Muscle of leg (tissue), 11 donors: ENCODE results near the gene INPP5A. TPM values are rescaled to one million over a fixed set of nuclear protein-coding genes. Genes with fewer than 3 reads are reported as not detected.

ENCODE experiments used
- DNase-seq: peaks from one replicate; pipeline ENCODE4 v3.0.0; 2013
- H3K27ac ChIP-seq: one replicate; pipeline ENCODE4 v1.5.1; 2013; ENCODE audit warnings: mild to moderate bottlenecking, low read length, control low read depth
- H3K27me3 ChIP-seq: one replicate; pipeline ENCODE4 v1.6.1; 2013; ENCODE audit warnings: low read length; ENCODE audit not compliant: control insufficient read depth, insufficient read depth
- H3K36me3 ChIP-seq: one replicate; pipeline ENCODE4 v1.6.1; 2013; ENCODE audit warnings: low read length; ENCODE audit not compliant: control insufficient read depth, insufficient read depth
- H3K4me1 ChIP-seq: one replicate; pipeline ENCODE4 v1.6.1; 2013; ENCODE audit warnings: low read length; ENCODE audit not compliant: control insufficient read depth, insufficient read depth
- H3K4me3 ChIP-seq: one replicate; pipeline ENCODE4 v1.5.1; 2013; ENCODE audit warnings: low read length, control low read depth
- H3K9me3 ChIP-seq: replicated peaks from 2 replicates; pipeline ENCODE4 v1.6.1; 2013; ENCODE audit warnings: low read depth, low read length; ENCODE audit not compliant: control insufficient read depth
- WGBS: methylation state at CpG from one replicate; pipeline ENCODE4 v1.1.5; 2013; ENCODE audit warnings: missing lambda C conversion rate; ENCODE audit not compliant: insufficient coverage; 5-methylcytosine and 5-hydroxymethylcytosine counted together
- polyA plus RNA-seq, 8 donors: library from polyadenylated mRNA; unstranded; fragments of 120-200 nt; gene quantifications; one replicate each; pipeline versions ENCODE4 v1.2.1 to v1.2.3, GENCODE V29; 2013; ENCODE audit warnings: inconsistent platforms in 1 of 8, low replicate concordance in 1 of 8; ENCODE audit not compliant: insufficient read length in 8 of 8, insufficient read depth in 1 of 8
- total RNA-seq: library from RNA; stranded (reverse); fragments of 120-200 nt; gene quantifications from one replicate; pipeline ENCODE4 v1.2.4, GENCODE V29; 2013

The INPP5A gene
- total and polyA plus RNA-seq, 9 donors = 34.1 to 56.2 (median 44.7) TPM

DNA sequence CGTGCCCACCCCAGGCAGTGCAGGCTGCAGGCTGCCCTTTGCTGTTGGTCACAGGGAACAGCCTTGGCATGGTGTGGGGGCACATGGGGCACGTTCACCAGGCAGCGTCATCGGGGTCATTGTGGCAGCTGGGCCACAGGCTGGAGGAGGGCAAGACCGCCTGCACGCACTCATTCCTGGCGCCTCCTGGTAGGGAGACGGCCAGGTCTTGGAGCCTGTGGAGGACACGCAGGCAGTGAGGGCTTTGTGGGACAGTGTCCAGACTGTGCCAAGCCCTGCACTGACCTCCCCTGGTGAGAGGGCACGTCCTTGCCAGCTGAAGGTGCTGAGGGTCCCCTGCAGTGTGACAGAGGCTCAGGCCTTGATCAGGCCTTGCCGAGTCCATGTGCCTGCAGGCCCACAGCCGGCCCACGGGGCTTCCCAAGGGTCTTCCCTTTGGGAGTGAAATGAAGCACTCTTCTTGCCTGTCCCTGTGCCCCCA lies 171.9 kb downstream of the INPP5A start:
- peaks cover 14% of the 10 kb centered on the region for H3K9me3 ChIP-seq
- H3K27ac ChIP-seq = no peak overlapping the region
- H3K27me3 ChIP-seq = no peaks in the 10 kb centered on the region
- H3K4me1 ChIP-seq = peaks cover 3% of the 10 kb centered on the region
- no peak for DNase-seq
- 85% methylated on average over 13 of the region's 13 CpGs for WGBS
- H3K4me3 ChIP-seq = no peak overlapping the region
- H3K36me3 ChIP-seq = peaks cover 36% of the 10 kb centered on the region

DNA sequence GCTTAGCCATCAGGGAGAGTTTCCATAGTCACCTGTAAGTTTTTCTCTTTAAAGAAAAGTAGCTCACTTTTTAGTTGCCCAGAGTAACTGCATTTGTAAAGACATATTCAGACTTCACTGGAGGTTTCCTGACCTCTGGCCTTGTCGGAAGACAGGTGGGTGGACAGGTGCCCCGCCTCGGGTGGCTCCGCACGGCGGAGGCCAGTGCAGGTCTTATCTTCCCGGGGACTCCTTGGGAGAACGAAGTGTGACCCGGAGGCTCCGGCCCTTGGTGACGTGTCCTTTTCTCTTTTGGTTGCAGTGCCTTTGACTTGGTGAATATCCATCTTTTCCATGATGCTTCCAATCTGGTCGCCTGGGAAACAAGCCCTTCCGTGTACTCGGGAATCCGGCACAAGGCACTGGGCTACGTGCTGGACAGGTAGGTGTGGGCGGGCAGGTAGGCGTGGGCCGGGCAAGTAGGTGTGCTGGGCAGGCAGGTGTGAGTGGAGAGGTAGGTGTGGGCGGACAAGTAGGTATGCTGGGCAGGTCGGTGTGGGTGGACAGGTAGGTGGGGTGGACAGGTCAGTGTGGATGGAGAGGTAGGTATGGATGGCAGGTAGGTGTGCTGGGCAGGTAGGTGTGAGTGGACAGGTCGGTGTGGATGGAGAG lies 172.6 kb downstream of the INPP5A start:
- H3K27ac ChIP-seq = no peak overlapping the region
- 94% methylated on average over 22 of the region's 22 CpGs for WGBS
- H3K4me1 ChIP-seq = peaks cover 3% of the 10 kb centered on the region
- H3K4me3 ChIP-seq = no peak overlapping the region
- peaks cover 34% of the 10 kb centered on the region for H3K36me3 ChIP-seq
- H3K27me3 ChIP-seq = no peaks in the 10 kb centered on the region
- DNase-seq = no peak
- peaks cover 11% of the 10 kb centered on the region for H3K9me3 ChIP-seq

DNA sequence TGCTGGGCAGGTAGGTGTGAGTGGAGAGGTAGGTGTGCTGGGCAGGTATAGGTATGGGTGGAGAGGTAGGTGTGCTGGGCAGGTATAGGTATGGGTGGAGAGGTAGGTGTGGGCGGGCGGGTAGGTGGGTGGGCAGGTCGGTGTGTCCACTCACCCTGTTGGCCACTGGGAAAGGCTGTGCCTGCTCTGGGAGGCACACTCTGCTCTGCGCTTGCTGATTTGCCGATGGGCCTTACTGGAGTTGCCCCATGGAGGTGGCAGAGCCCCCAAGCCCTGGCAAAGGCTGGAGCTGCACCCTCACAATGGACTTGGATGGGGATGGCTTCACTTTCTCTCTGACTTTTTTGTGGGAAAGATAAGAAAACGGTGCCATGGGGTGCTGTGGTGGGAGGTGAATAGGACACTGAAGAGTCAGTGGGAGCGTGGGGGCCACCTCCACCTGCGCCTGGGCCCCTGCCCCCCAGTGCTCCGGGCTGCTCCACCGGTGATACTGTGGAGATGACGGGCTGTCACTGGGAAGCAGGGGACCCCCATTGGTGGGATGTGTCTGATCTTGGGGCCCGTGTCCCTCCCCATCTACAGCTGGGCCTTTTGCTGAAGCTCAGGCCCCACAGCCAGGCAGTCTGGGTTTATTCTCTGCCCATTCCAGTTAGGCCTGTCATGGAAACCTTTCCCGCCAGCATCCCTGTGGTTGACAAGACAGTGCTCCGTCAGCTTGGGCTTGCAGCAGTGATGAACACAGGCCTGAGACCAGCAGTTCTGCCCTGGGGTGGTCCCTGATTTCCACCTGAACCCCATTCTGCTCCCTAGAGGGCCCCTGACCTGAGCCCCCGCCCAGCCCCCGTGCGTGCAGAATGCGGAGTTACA lies 173.4 kb downstream of the INPP5A start:
- 93% methylated on average over 13 of the region's 18 CpGs for WGBS
- H3K4me3 ChIP-seq = no peak overlapping the region
- H3K36me3 ChIP-seq = peaks cover 31% of the 10 kb centered on the region
- H3K9me3 ChIP-seq = peaks cover 6% of the 10 kb centered on the region
- peaks cover 3% of the 10 kb centered on the region for H3K4me1 ChIP-seq
- DNase-seq = no peak
- no peaks in the 10 kb centered on the region for H3K27me3 ChIP-seq
- no peak overlapping the region for H3K27ac ChIP-seq

DNA sequence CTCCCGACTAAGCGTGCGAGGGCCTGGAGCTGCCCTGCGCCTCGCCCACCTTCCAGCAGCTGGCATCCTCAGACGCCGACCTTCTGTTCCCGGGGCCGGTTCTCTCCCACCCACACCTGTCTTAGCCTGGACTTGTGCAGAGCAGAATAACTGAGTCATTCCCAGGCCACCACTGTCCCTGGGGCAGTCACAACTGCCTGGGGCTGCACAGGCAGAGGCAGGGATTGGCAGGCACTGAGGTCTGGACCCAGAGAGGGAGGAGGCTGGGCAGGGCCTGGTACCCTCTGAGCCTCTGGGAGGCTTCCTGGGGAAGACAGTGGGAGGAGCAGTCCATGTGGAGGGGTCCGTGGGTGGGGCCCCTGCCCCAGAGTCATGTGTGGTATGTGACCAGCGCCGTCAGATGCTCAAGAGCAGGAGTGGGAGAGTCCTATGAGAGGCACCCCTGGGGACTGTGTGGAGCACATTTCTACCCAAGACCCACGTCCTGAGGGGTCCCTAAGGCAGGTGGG lies 174.1 kb downstream of the INPP5A start:
- Histone ChIP-seq H3K27ac (no peak overlapping the region), H3K36me3 (peaks cover 28% of the 10 kb centered on the region), H3K4me3 (no peak overlapping the region), H3K9me3 (peaks cover 2% of the 10 kb centered on the region), H3K27me3 (no peaks in the 10 kb centered on the region), H3K4me1 (peaks cover 3% of the 10 kb centered on the region)
- 90% methylated on average over 12 of the region's 13 CpGs for WGBS
- DNase-seq = no peak

DNA sequence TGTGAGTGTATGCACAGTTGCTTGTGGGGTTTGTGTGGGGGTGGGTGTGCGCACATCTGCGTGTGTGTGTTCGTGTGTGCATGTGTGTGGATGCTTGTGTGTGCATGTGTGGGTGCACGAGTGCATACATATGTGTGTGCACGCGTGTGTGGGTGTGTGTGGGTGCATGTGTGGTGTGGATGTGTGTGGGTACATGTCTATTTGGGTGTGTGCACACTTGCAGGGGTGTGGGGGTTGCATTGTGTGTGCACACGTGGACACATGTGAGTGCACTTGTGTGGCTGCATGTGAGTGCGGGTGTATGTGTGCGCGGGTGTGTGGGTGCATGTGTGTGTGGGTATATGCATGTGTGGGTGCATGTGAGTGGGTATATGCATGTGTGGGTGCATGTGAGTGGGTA lies 174.7 kb downstream of the INPP5A start:
- Histone ChIP-seq H3K4me1 (peaks cover 3% of the 10 kb centered on the region), H3K36me3 (peaks cover 27% of the 10 kb centered on the region), H3K27me3 (no peaks in the 10 kb centered on the region), H3K9me3 (no peaks in the 10 kb centered on the region), H3K27ac (no peak overlapping the region), H3K4me3 (no peak overlapping the region)
- 97% methylated on average over 10 of the region's 10 CpGs for WGBS
- DNase-seq = no peak

DNA sequence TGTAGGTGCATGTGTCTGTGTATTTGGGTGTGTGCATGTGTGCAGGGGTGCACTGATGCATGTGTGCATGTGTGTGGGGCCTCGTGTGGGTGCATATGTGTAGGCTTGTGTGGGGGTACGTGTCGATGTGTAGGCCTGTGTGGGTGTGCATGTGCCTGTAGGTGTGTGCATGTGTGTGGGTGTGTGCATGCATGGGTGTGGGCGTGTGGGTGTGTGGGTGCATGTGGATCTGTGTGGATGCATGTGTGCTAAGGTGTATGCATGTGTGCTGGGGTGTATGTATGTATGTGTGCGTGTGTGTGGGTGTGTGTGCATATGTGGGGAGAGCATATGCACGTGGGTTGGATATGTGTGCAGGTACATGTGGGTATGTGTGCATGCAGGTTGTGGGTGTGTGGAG lies 175.2 kb downstream of the INPP5A start:
- no peak overlapping the region for H3K4me3 ChIP-seq

DNA sequence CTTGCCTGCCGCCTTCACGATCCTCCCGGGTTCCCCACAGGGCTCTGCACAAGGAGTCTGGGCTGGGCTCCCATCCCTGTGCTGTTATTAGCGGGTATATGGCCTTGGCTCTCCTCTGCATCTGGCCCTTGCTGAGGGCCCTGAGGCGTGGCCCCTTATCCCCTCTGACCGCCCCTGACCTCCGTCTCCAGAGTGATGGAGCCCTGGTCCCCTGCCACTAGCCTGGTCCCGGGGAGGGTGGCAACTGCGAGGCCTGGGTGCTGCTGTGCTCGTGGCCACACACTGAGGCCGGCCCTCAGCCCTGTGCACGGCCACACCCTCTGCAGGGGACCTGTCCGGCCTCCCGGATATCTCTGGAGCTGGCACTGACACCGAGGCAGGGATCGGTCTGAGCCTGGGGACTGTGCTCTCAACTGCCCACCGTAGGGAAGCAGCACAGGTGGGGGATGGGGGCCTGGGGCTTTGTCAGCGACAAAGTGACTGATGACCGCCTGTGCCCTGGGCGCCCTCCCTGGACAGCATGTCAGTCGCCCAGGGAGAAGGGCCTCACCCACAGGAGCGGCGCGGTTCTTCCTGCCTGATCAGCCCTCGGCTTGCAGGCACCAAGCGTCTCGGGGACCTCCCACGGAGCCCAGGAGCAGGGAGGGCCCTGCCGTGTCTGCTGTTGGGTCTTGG lies 176.0 kb downstream of the INPP5A start:
- H3K9me3 ChIP-seq = peaks cover 2% of the 10 kb centered on the region
- H3K27ac ChIP-seq = no peak overlapping the region
- WGBS = 69% methylated on average over 26 of the region's 29 CpGs
- peaks cover 23% of the 10 kb centered on the region for H3K36me3 ChIP-seq
- H3K4me1 ChIP-seq = peaks cover 3% of the 10 kb centered on the region
- no peak overlapping the region for H3K4me3 ChIP-seq
- DNase-seq = no peak
- no peaks in the 10 kb centered on the region for H3K27me3 ChIP-seq

More for the DNA sequence above, 175.2 kb downstream of the INPP5A start:
- Histone ChIP-seq H3K4me1 (peaks cover 3% of the 10 kb centered on the region), H3K27me3 (no peaks in the 10 kb centered on the region), H3K9me3 (no peaks in the 10 kb centered on the region), H3K27ac (no peak overlapping the region), H3K36me3 (peaks cover 27% of the 10 kb centered on the region)
- 95% methylated on average over 6 of the region's 6 CpGs for WGBS
- no peak for DNase-seq

DNA sequence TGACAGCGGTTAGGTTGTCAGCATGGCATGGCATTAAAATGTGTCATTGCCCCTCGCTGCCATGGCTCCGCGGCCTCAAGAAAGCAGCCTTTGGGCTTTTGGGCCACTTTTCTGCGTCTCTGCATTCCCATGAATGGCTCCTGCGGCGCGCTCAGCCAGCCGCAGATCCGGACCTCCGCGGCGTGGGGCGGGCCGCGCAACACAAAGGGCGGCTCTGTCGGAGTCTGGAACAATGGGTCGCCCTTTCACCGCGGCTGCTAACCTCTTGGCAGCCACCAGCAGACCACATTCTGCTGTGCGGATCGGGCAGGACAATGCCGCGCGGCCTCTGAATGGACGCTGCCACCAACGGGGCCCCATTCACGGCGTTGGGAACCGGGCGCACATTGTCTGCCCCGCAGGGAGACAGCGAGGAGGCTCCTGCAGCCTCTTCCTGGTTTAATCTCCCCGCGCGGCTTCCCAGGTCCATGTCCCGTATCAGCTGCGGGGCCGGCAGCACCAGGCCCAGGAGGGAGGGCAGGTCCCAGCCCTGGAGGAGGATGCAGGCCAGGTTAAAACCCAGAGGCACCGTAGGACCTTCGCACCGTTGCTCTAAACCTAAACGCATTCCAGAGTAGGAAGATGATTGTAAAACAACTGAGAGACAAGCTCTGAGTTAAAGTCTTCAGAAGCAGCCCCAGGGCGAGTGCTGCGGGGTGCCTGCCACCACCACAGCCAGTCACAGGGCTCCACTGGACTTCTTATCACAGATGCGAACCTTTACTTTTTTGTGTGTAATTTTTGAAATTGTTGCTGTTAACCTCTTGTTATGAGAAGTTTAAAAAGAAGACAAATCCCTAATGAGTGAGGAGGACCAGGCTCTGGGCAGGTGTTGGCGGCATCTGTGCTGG lies 176.8 kb downstream of the INPP5A start:
- WGBS = 55% methylated on average over 47 of the region's 48 CpGs
- Histone ChIP-seq H3K27ac (no peak overlapping the region), H3K9me3 (peaks cover 2% of the 10 kb centered on the region), H3K4me3 (no peak overlapping the region), H3K36me3 (peaks cover 19% of the 10 kb centered on the region), H3K4me1 (peaks cover 3% of the 10 kb centered on the region), H3K27me3 (no peaks in the 10 kb centered on the region)
- no peak for DNase-seq

DNA sequence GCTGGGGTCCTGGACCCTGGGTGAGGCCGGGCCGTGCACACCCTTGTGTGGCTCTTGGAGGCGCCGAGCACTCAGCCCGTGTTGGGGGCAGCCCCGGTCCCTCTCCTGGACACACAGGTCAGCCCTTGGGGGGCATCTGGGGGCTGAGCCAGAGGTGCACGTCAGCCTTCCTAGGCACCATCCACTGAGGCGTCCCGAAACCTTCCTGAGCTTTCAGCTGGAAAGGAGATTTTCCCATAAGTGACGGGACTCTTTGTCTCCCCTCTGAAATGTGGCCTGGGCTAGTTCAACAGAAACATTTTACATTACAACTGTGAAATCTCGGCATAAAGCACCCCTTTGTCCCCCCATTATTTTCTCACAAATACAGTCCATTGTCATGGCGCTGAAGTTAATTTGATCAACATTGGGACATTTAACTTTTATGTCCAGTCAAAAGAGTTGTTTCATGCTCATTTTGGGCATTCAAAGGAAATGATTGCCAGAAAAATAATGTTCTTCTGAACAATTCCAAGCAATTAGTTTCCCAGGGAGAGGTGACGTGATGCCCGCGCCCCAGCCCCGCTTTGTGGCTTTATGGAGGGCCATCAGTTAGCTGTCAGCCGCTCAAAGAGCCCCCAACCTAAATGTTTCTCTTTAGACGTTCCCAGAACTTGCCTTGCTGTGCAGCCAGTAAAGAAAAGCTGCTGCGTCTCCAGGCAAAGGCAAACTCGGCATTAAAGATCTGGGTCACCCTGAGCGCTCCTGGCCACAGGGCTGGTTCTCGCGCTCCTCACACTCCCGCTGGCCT lies 177.6 kb downstream of the INPP5A start:
- no peak for DNase-seq

More for the DNA sequence above, 177.6 kb downstream of the INPP5A start:
- Histone ChIP-seq H3K9me3 (peaks cover 2% of the 10 kb centered on the region), H3K36me3 (peaks cover 18% of the 10 kb centered on the region), H3K4me1 (peaks cover 3% of the 10 kb centered on the region), H3K27ac (no peak overlapping the region), H3K27me3 (no peaks in the 10 kb centered on the region), H3K4me3 (no peak overlapping the region)
- 78% methylated on average over 24 of the region's 24 CpGs for WGBS
